Cardiac fibroblast (primary cell): ENCODE results near the gene RPN1.
A peak's percentile ranks its signal among the peaks of the same experiment; 100 is the strongest.
"Not testable (repeated sequence)": the region's sequence is repeated elsewhere in the genome, so short reads cannot be mapped to it uniquely, and the experiment has no call there.

Source experiments
- DNase-seq, 2 donors: peaks; one replicate each; pipeline versions ENCODE4 v3.0.0 to v3.0.0-alpha.2; 2010; ENCODE audit warnings: low read depth in 2 of 2
- H3K4me3 ChIP-seq, 2 donors: replicated peaks in 1 of 2; 1 replicate in 1 of 2; 2 replicates in 1 of 2; pipeline ENCODE4 v1.5.1; 2011; ENCODE audit warnings: low read depth in 2 of 2, low read length in 2 of 2, mild to moderate bottlenecking in 2 of 2, moderate library complexity in 1 of 2
- TF ChIP-seq, protein P1 (sequence below): IDR thresholded peaks from one replicate; pipeline ENCODE4 v1.5.1; 2011; ENCODE audit warnings: low read depth, mild to moderate bottlenecking, low read length, inconsistent platforms

The RPN1 gene

DNA sequence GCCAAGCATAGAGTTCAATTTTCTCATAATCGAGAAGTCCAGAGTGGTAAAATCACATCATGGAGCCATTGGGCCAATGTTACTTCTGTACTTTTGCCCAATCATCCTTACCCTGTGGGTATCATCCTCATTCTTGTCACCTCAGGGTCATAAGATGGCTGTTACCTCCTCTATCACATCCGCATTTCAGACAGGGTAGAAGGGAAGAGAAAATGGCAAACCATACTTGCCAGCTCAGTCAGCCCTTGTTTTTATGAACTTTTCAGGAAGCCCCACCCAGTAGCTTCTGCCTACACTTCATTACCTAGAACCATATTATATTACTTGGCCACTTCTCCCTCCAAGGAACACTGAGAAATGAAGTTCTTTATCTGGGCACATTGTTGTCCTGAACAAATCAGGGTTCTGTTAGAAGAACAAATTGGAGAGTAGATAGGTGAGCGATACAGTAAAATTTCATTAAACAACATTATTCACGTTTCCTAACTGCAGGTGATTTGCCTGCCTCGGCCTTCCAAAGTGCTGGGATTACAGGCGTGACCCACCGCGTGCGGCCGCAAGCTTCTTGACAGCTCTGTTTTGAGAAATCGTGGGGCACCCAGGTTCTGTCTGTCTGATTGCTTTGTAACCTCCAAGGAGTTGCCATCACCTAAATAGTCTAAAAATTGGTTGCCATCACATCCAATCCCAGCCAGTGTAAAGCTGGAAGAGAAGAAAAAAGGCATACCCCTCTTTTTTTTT lies 34.5 kb upstream of the RPN1 start:
- no peak overlapping the region for H3K4me3 ChIP-seq
- TF ChIP-seq, protein P1, sequence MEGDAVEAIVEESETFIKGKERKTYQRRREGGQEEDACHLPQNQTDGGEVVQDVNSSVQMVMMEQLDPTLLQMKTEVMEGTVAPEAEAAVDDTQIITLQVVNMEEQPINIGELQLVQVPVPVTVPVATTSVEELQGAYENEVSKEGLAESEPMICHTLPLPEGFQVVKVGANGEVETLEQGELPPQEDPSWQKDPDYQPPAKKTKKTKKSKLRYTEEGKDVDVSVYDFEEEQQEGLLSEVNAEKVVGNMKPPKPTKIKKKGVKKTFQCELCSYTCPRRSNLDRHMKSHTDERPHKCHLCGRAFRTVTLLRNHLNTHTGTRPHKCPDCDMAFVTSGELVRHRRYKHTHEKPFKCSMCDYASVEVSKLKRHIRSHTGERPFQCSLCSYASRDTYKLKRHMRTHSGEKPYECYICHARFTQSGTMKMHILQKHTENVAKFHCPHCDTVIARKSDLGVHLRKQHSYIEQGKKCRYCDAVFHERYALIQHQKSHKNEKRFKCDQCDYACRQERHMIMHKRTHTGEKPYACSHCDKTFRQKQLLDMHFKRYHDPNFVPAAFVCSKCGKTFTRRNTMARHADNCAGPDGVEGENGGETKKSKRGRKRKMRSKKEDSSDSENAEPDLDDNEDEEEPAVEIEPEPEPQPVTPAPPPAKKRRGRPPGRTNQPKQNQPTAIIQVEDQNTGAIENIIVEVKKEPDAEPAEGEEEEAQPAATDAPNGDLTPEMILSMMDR = no peak
- no peak for DNase-seq

DNA sequence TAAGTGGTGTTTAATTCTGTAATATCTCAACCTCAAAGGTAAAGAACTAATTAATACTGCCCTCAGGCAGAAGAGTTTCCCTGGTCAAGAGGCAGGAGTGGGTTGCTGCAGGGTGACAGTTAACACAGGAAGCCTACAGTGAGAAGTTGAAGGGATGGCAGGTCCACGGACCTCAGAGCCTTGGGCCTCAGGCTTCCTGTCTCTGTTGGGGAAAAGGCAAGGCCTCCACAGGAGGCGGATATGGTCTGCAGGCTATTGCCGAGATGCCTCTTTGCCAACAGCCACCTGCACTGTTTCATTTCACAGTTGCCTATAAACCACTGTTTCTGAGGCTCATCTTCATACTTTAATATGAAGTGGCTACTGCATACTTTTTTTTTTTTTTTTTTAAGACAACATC lies 33.3 kb upstream of the RPN1 start:
- DNase-seq = no peak
- TF ChIP-seq, protein P1 = no peak
- no peak overlapping the region for H3K4me3 ChIP-seq

DNA sequence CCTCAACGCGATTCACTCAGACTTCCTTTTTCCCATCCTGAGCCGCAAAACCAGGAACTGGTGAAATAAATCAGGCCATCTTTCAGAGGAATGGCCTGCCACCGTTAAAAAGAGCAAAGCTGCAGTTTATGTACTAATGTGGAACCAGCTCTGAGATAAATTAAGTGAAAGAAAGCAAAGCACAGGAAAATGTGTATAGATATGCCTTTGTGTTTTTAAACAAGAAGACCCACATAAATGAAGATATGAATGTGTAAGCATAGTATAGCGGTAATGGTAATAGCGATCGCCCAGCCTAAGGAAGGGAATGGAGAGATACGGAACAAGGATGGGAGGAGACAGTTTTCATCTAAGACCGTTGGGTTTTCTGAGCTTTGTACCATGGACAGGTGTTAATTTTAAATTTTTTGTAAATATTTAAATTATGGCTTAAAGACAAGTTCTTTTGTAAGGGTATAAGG lies 30.8 kb upstream of the RPN1 start:
- peak in 1 of 2 donors; percentile 19 for DNase-seq
- H3K4me3 ChIP-seq = peak overlapping the region; percentile 55 to 56
- TF ChIP-seq, protein P1 = no peak

DNA sequence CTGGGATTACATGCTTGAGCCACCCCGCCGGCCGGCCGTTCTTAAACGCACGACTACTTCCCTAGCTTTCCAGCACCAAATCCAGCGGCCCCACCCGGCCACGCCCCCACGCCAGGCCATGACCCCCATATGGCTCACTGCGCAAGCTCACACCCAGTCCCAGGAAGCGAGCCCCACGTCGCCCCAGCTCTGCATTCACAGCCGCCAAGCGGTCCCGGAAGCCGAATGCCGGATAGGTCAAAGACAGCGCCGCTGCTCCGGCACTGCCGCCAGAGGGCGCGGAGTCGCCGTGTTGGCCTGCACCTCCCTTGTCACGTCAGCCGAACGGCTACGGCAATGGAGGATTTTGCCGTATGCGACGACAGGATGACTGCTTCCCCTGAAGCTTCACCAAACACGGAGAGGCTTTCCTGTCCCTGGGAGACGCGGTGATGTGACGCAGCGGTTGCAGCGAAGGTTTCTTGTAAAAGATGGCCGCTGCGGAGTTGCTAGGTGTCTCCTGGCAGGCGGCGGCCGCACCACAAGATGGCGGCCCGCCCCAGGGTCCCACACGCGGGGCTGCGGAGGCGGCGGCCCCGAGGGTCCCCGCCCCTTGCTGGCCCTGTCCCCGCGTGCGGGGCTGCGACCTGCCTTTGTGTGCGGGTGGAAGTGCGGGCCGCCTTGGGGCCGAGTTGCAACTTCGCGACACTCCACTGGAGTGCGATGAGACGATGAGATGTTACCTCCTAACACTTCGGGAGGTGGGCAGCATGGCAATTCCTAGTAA lies 30.2 kb upstream of the RPN1 start:
- peak; percentile 99 for DNase-seq
- peak overlapping the region; percentile 55 to 56 for H3K4me3 ChIP-seq
- TF ChIP-seq, protein P1 = peak; percentile 99

DNA sequence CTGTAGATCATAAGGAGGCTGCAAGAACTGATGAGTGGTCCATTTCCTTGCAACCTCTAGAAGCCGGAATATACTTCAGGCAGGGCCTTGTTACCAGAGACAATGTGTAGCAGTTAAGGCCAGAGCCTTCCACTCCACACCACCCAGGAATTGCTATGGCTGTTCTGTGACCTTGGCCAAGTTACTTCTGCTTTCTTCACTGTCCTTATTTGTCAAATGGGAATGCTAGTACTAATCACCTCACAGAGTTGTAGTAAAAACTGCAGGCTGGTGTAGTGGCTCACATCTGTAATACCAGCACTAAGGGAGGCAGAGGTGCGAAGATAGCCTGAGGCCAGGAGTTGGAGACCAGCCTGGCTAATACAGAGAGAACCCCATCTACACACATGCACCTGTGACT lies 28.7 kb upstream of the RPN1 start:
- TF ChIP-seq, protein P1 = no peak
- DNase-seq = no peak
- no peak overlapping the region for H3K4me3 ChIP-seq

DNA sequence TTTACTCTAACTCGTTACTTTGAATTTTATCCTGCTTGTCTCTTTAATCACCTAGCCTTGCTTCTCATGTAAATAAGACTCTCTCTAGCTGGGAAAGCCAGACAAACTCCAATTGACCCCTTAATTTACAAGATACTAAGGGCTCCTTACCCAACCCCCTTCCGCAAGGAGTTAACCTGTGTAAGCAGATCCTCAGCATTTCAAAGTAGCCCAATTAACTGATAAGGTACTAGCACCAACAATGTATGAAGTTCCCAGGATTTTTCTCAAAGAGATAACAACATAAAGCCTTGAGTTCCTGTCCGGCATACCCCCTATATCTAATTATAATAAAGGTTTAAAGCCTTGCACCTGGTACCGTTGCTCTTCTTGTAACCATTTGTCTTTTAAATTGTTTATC lies 25.2 kb upstream of the RPN1 start:
- H3K4me3 ChIP-seq, DNase-seq: not testable (repeated sequence)

DNA sequence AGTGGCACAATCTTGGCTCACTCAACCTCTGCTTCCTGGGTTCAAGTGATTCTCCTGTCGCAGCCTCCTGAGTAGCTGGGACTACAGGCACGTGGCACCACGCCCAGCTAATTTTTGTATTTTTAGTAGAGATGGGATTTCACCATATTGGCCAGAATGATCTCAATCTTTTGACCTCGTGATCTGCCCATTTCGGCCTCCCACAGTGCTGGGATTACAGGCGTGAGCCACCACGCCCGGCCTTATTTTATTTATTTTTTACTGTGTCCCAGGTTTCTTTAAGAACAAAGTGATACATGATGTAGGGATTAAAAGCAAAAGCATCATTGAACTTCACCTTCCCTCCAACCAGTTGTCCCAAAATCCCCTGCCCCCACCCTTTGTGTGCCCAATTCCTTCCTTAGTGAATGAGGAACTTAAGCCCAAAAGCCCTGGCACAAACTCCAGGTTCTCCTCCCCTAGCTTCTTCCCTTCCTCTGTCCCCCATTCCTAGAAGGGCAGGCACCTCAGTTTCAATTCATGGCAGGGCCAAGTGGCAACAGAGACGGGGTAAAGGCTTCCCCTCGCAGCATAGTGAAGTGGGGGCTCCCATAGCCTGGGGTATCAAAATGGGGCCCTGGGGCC lies 23.7 kb upstream of the RPN1 start:
- no peak overlapping the region for H3K4me3 ChIP-seq
- DNase-seq = no peak
- TF ChIP-seq, protein P1 = no peak
